H1 (cell line): ENCODE data around the gene RGPD6.
"Not testable (repeated sequence)": the region's sequence is repeated elsewhere in the genome, so short reads cannot be mapped to it uniquely, and the experiment has no call there.

ENCODE experiments used
- CTCF ChIP-seq, 3 experiments: IDR thresholded peaks; 1 replicate in 2 of 3; 2 replicates in 1 of 3; pipeline versions ENCODE4 v1.5.1 to v1.6.1; 2011; ENCODE audit warnings: low read length in 3 of 3, mild to moderate bottlenecking in 3 of 3, inconsistent platforms in 2 of 3, low read depth in 1 of 3, moderate library complexity in 1 of 3; ENCODE audit not compliant: insufficient read depth in 1 of 3; ENCODE audit errors: control extremely low read depth in 1 of 3
- EP300 ChIP-seq, 2 experiments: IDR thresholded peaks; 1 replicate in 1 of 2; 2 replicates in 1 of 2; pipeline ENCODE4 v1.6.1; 2011 to 2012; ENCODE audit warnings: low read depth in 2 of 2, low read length in 2 of 2, mild to moderate bottlenecking in 2 of 2, borderline replicate concordance in 1 of 2, inconsistent platforms in 1 of 2, moderate library complexity in 1 of 2
- NRF1 ChIP-seq: IDR thresholded peaks from 2 replicates; pipeline ENCODE4 v1.6.1; 2011; ENCODE audit warnings: mild to moderate bottlenecking, low read depth, low read length, improper control_type of control experiment
- POLR2A ChIP-seq, 2 experiments: IDR thresholded peaks; 1 replicate in 1 of 2; 2 replicates in 1 of 2; pipeline ENCODE4 v1.6.1; 2011; ENCODE audit warnings: low read depth in 2 of 2, low read length in 2 of 2, mild to moderate bottlenecking in 2 of 2; ENCODE audit errors: control extremely low read depth in 1 of 2
- POLR2AphosphoS5 ChIP-seq: IDR thresholded peaks from 2 replicates; pipeline ENCODE4 v1.6.1; 2011; ENCODE audit warnings: low read depth, low read length
- RBBP5 ChIP-seq: IDR thresholded peaks from 2 replicates; pipeline ENCODE4 v1.7.1; 2012; ENCODE audit warnings: low read depth, mild to moderate bottlenecking, inconsistent platforms, low read length, moderate library complexity, borderline replicate concordance
- RNF2 ChIP-seq: fragments of 200-900, 300-1000 bp; sonication (generic); IDR thresholded peaks from 2 replicates; pipeline ENCODE4 v1.7.1; 2016; ENCODE audit warnings: borderline replicate concordance, low read depth, mild to moderate bottlenecking, antibody characterized with exemption, low read length; ENCODE audit not compliant: poor library complexity, severe bottlenecking; ENCODE audit errors: missing control alignments
- YY1 ChIP-seq: IDR thresholded peaks from 2 replicates; pipeline ENCODE4 v1.6.1; 2011; ENCODE audit warnings: low read depth, mild to moderate bottlenecking, low read length
- TF ChIP-seq, protein P1 (sequence below): IDR thresholded peaks from 2 replicates; pipeline ENCODE4 v1.6.1; 2012; ENCODE audit warnings: inconsistent platforms

- not testable (repeated sequence) for TF ChIP-seq POLR2A (IDR thresholded peaks at IDR 0.05; ENCODE audit: control extremely low read depth in 1 of 2, low read depth in 2 of 2, low read length in 2 of 2); CTCF (IDR thresholded peaks at IDR 0.05; ENCODE audit: control extremely low read depth in 1 of 3, insufficient read depth in 1 of 3, low read depth in 1 of 3, low read length in 3 of 3); EP300 (IDR thresholded peaks at IDR 0.05; ENCODE audit: borderline replicate concordance in 1 of 2, low read depth in 2 of 2, low read length in 2 of 2); POLR2AphosphoS5; RNF2; YY1; NRF1; RBBP5
- TF ChIP-seq, protein P1, sequence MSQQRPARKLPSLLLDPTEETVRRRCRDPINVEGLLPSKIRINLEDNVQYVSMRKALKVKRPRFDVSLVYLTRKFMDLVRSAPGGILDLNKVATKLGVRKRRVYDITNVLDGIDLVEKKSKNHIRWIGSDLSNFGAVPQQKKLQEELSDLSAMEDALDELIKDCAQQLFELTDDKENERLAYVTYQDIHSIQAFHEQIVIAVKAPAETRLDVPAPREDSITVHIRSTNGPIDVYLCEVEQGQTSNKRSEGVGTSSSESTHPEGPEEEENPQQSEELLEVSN = not testable (repeated sequence)
These were observed 33.7 kb upstream of the RGPD6 start for GRCh38 chr2:110610613-110611250.
